Stimulated activated CD4-positive, alpha-beta T cell treated with anti-CD3 and anti-CD28 coated beads, TNF-alpha, amount 100 ng/mL, for 4 hours (primary cell): Measurements from ENCODE around the gene CDH23.

Experiments used
- DNase-seq, 3 experiments: peaks; one replicate each; pipeline ENCODE4 v3.0.0-alpha.2; 2020; ENCODE audit warnings: low read depth in 3 of 3

Gene CDH23

DNA sequence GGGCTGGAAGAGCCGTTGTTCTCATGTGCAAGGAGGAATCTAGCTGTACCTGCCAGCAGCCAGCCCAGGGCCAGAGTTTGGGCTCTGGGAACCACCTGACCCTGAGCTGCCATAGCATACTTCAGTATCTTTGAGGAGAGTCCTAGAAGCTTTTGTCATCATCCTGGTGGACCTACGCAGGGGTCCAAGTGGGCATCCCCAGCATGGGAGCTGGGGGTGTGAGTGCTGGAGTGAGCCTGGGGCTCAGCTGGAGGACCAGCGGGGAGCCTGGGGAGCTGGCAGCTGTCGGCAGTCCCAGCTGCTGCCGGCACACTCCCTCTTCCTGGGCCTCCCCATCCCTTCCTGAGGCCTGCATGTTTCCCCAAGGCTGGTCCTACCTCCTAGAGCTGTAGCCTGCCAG lies 290.4 kb downstream of the CDH23 start:
- no peak for DNase-seq

DNA sequence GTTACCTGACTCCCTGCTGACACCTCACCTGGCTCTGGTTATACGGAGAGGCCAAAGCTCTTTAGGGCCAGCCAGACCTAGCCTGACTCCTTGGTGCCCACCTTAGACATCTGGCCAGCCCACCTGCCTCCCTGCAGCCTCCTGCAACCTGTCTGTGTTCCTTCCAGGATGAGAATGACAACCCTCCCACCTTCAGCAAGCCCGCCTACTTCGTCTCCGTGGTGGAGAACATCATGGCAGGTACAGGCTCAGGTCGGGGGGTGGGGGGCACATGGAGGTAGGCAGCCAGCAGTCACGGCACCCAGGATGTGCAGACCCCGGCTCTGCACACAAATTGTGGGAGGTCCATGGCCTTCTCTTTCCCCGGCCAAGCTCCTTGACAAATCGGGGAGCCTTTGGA lies 290.8 kb downstream of the CDH23 start:
- DNase-seq, result no peak

DNA sequence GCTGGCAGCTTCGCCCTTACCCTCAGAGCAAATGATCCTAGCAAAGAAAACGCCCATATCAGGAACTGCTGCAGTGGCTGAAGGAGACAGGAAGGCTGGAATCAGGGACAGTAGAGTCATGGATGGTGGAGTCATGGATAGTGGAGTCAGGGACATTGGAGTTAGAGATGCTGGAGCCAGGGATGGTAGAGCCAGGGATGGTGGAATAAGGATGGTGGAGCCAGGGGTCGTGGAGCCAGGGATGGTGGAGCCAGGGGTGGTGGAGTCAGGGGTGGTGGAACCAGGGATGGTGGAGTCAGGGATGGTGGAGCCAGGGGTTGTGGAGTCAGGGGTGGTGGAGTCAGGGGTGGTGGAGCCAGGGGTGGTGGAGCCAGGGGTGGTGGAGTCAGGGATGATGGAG lies 291.5 kb downstream of the CDH23 start:
- DNase-seq, result no peak

DNA sequence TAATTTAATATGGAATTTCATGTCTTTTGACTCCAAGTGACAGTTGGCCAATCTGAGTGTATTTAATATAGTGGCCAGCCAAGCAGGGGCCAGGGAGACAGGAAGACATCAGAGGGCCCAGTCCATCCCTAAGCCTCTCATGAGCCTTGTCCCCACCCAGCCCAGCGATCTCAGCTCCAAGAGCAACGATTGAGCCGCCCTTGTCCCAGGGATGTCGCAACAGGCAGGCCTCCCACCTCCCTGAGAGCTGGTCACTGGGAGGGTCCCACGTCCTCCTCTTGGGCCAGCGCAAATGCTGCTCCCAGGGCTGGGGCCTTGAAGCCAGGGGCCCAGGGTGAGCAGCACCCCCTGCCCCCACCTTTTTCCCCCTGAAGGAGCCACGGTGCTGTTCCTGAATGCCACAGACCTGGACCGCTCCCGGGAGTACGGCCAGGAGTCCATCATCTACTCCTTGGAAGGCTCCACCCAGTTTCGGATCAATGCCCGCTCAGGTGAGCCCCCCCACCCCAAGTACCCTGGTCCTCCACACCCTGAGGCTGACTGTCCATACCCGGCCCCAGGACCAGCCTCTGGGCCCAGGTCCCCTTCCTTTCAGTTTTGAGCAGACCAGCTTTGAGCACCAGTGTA lies 293.5 kb downstream of the CDH23 start:
- no peak for DNase-seq

DNA sequence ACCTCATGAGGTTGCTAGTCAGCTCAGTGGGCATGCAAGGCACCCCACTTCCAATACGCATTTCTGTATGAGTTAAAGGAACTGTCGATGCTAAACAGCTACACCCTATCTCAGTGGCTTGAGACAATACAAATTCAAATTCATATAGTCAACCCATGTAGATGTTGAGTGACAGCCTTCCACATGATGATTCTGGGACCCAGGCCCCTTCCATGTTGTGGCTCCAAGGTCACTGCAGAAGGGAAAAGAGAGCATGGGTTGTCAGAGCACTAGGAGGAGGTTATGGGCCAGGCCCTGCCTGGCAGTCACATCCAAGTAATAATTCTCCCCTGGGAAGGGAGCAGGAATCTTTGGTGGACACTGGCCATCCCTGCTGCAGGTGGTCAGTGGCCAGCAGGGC lies 294.7 kb downstream of the CDH23 start:
- DNase-seq, result no peak

DNA sequence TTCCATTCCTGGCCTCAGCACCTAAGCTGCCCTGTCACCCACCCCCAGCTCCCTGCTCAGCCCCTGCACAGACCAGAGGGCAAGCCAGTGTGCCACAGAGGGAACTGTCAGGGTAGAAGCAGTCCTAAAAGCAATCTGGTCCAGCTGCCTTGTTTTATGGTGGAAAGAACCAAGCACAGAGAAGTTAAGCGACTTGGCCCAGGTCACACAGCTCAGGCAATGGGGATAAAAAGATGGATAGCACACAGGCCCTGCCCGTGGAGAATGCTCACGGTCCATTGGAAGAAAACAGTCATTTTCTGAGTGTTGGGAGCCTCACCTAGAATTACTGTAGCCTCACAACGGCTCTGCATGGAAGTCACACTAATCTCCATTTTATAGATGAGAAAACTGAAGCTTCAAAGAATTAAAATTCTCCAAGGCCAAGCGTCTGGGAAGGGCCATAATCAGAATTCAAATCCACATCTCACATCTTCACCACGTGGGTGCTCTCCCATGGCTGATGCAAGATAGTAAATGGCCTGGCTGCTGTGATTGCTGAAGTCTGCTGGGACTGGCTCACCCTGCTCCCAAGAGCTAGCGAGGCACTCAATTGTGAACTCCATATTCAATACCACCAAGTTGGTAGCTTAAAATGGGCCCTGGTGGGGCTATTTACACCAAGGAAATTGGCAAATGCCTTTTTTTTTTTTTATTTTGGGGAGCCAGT lies 296.0 kb downstream of the CDH23 start:
- DNase-seq, result no peak

DNA sequence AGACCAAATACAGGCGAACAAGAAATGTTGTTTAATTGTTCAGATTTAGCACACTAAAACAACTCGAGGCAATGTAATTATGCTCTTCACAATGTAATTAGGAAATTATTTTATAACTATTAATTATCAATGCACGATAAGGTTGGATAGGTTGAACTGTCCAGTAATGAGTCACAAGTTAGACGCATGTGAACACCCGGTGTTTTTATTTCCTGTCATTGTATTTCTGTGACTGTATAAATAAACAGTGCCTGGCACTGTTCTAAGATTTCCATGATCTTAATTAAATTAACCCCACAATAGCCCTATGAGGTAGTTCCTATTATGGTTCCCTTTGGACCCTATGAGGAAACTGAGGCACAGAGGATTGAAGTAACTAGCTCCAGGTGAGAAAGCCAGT lies 296.7 kb downstream of the CDH23 start:
- DNase-seq, result no peak

DNA sequence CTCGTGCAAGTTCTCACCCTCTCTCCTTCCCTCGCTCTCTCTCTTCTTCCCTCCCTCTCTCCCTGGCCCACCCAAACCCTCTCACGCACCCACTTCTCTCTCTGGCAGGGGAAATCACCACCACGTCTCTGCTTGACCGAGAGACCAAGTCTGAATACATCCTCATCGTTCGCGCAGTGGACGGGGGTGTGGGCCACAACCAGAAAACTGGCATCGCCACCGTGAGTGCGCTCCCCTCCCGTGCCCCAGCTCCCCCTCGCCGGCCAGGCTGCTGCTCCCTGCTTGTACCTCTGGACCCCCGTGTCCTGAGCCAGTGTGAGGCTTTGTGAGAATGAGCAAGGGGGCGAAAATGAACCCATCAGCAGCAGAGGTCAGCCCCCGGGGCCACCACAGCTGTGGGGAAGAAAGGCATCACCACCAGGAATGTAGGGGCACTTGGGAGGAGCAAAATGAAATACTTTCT lies 297.4 kb downstream of the CDH23 start:
- DNase-seq, result no peak

DNA sequence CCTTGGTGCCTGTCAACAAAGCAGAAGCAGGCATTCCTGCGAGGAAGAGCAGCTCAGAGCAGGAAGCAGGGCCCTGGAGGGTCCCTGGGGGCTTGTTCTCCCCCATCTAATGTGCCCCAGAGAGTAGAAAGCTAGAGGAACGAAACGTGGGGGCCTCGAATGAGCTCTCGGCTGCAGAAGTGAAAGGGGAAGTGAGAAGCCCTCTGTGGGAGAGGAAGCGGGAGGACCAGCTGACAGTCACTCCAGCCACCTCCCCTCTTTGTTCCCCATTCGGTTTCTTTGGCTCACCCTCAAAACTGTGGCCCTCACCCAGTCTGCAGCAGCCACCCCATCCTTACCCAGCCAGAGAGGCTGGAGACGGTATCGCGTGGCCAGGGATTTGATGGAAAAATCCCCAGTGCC lies 297.8 kb downstream of the CDH23 start:
- DNase-seq, result peak in 1 of 3 experiments; percentile 12

DNA sequence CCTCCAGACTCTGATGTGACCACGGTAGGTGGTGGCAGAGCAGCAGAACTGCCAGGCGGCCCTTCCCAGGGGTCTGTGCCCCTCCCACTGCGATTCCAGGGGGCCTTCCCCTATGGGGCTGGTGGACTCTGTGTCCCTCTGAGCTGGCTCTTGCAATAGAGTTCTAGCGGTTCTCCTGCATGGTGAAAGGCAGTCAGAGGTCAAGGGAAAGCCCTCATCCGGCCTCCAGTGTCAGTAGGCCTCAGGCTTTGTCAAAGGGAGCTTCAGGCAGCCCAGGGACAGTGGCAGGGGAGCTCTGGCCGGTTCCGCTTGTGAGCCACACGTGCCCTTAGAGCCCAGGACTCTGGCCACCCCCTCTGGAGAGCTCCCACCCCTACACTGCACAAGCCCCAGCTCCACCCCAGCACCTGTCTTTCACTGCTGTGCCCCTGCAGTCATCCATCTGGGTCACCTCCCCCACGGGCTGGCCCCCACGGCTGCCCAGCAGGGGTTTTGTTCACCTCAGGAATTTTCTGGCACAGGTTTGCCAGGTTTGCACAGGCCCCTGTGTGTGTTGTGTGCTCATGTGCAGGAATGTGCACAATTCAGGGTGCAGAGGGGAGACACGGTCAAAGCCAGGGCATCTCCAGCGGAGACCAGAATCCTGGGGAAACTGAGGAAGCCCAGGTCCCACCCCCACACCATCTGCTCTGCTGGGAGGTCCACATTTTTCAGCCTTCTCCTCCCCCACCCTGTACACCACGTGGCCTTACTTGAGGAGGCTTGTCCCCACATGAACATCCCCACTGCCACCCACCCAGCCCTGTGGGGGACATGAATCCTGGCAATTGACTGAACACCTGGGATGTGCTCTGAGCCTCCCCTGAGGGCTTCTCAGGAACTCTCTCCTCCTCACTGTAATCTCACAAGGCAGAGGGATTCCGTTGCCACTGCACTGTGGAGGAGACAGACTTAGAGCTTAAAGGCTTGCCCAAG lies 299.1 kb downstream of the CDH23 start:
- no peak for DNase-seq

DNA sequence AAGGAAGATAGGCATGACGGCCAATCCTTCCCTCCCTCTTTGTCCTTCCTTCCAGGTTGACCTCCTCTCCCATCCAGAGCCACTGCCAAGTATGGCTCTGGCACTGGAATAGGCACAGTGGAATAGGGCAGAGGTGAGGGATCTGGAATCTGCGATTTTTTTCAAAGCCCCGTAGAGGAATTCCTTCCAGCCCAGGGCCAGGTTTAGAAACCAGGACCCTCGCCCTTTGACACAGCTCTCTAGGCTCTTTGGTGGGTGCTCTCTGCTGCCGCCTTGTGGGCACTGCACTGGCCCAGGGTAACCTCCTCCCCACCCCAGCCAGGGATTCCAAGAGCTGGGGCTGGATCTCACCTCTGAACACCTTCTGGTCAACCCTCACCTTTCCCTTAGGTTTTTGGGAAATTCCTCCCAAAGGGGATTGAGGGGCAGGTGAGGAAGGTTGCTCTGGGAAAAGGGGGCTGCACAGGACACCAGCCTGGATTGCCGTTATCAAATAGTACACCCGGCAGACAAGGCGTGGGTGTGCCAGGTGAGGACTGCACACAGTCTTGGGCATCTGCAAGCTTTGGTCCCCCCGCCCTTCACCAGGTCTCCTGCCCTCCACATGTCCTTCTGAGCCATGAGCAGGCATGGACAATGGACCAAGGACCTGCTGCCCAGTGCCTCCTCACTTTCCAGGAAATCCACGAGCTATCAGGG lies 300.1 kb downstream of the CDH23 start:
- DNase-seq, result peak; percentile 45 to 52 (median 46)

DNA sequence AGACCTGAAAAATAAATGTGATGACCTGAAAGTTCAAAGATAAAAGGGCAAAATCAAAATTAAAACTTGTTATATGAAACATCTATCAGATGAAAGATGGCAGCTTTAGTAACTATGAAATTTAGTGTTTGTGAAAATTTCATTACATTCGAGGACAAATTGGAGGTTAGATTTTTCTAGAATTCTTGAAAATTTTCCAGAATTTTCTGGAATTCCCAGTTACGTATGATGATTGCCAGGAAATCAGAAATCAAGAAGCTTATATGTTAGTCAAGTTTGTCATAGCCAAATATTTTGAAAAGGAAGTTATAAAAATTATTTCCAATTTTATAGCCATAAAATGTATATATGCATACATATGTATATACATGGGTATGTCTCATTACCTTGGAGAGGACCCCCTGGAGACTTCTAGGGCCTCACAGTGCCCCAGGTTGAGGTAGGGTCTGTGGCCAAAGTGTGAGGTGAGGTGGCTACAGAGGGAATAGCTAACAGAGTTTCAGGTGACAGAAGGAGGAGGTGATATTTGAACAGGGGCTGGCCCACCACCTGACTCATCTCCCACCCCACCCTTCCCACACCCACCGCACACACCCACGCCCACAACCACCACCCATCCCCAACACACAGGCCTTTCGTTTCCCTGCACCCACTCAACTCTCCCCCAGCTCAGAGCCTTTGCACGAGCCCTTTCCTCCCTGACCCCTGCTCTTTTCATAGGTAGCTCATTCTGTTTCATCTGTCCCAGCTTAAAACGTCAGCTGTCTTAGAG lies 301.4 kb downstream of the CDH23 start:
- peak in 2 of 3 experiments; percentile 35 to 53 for DNase-seq

DNA sequence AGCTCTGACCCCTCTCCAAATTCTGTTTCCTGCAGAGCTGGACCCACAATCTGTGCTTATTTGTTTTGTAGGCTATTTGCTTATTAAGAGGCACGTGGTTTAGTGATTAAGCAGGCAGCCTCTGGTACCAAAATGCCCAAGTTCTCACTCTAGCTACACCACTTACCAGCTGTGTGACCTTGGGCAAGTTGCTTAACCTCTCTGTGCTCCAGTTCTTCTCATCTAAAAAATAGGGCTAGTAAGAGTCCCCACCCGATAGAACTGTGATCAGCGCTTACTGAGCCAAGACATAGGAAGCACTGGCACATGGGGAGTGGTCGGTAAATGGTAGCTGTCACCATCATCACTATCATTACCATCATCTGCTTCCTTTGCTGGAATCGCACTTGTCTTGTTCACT lies 302.0 kb downstream of the CDH23 start:
- DNase-seq, result no peak

DNA sequence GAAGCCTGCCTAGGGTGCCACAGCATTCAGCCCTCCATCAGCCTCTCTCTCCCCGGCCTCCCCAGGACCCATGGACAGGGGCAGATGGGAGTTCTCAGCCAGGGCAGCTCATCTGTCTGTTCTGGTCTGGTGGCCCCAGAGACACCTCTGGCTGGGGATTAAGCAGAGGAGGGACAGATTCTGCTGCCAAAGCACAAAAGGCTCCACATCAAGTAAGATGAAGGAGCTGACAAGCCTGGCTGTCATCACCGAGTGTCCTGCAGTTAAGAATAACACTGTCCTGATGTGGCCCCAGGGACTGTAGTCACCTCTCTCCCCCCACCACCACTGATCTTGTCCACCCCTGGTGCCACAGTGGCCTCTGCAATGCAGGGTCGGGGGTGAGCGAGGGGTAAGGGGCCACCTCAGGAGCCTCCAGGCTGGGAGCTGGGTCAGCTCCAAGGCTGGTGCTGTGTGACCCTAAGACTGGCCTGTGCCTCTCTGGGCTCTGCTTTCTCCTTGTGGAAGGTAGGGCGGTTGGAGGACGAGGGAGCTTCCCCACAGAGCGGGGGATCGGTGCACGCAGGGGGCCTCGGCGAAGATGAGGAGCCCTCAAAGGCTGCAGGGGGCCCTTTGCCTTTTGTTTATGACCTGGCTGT lies 304.1 kb downstream of the CDH23 start:
- no peak for DNase-seq

DNA sequence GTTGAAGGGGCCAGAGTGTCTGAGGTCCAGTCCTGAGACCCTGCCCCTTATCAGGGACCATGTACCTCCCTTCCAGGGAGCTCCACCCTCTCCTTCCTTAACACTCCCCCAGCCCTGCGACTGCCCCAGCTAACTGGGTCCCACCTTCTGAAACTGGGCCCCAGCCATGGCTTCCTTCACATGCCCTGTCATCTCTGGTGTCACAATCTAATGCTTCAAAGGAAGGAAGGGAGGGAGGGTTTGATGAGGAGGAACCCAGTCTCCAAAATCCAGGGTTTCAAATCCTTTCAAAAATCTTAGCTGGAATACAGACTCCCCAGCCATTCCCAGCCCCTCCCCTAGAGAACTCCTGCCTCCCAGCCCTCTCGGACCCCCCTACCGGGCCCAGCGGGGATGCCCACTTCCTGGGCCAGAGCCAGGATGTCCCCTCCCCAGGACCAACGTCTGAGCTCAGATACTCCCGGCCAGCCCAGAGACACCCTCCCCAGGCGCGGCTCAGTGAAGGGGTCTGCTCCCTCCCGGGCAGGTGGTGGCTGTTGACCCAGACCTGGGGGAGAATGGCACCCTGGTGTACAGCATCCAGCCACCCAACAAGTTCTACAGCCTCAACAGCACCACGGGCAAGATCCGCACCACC lies 304.9 kb downstream of the CDH23 start:
- DNase-seq, result no peak

DNA sequence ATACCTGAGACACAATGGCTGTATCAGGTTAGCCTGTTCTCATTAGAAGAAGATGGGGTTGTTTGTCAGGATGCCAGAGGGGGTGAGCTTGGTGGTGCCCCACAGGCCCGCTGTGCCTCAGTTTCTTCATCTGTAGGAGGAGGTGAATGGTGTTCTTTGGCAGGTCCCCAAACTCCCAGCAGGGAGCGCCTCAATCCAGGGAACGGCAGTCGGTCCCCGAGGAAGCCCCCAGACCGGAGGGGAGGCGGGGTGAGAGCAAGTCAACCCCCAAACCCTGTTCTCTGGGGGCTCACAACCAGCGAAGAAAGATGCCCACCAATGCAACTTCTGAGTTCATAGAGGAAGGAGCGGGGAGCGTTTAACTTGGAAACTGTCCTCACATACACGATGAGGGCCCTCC lies 306.9 kb downstream of the CDH23 start:
- no peak for DNase-seq

DNA sequence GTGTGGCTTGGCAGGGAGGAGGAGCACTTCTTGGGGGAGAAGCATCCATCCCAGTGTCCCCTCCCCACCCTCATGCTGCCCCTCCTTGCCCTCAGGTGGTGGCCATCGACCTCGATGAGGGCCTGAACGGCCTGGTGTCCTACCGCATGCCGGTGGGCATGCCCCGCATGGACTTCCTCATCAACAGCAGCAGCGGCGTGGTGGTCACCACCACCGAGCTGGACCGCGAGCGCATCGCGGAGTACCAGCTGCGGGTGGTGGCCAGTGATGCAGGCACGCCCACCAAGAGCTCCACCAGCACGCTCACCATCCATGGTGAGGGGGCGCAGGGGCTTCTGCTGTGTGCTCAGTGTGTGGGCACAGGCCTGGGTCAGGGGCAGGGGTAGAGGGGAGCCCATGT lies 308.1 kb downstream of the CDH23 start:
- no peak for DNase-seq

DNA sequence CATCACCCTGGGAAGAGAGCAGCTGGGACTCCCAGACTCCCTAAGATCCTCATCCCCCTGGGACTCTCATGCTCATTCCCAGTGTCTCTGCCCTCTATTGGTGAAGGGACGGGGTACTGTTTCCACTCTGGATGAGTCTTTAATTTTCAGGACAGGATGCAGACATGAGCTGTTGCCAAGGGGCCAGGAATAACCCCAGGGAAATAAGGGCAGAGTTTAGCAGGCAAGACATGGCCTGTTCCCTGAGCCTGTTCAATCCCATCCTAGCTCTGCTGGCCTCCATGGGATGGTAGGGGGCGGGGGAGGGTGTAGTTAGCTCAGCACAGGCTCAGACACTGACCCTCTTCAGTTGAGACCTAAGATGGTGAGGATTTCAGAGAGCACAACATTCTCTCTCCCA lies 308.9 kb downstream of the CDH23 start:
- no peak for DNase-seq

DNA sequence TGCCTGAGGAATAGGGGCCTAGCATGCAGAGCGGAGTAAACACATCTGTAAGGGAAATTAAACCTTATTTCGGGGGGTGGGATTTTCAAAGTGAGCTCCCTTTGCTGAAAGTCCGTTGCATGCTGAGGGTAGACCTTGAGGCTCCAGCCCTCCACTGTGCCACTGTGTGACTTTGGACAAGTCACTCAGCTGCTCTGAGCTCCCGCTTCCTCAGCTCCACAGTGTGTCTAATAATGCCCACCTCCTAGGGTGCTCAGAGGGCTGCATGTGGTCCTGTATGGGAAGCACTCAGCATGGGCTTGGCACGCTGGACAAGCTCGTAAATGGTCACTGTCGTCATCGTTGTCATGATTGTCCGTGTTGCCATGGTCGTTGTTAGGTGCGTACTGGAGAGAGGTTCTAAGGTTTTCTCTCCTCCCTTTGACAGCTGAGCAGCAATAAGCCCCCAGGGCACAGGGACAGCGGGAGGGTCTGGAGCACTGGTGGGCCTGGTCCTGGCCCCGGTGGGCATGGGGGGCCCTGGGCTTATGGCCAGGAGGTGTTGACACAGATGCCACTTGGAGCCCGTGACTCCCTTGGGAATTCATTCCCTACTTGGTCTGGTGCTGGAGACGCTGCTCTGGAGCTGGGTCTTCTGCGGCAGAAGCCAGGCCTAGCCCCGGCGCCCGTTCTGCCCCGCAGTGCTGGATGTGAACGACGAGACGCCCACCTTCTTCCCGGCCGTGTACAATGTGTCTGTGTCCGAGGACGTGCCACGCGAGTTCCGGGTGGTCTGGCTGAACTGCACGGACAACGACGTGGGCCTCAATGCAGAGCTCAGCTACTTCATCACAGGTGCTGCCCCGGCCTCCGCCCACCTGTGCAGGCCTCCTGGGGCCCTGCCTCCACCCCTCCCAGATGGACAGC lies 309.7 kb downstream of the CDH23 start:
- no peak for DNase-seq
